AML-193 (cell line): Measurements from ENCODE around the gene MRNIP.
"Not testable (repeated sequence)": the region's sequence is repeated elsewhere in the genome, so short reads cannot be mapped to it uniquely, and the experiment has no call there.

ENCODE experiments used
- DNase-seq, 2 experiments: peaks; one replicate each; lab custom pipeline; 2025; lab: John Stamatoyannopoulos, UW

Gene MRNIP

GRCh38 chr5:179871533-179871932 is 12.9 kb upstream of the MRNIP start:
- DNase-seq = not testable (repeated sequence)

DNA sequence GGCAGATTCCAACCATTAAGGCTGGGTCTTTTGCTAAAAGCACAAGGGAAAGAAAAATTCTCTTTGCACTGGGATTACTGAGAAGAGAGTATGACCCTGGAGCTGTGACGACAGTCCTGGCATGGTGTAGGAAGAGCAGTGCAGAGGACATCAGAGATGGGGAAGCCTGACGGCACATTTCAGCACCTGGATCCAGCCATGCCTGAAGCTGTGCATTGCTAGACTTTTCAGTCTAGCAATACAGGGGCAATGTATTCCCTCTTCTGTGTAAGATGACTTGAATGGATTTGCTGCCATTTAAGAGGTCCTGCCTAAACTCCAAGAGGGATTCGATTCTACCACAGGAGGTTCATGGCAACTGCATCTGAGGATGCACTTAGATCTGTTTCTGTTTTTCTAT is 12.3 kb upstream of the MRNIP start:
- DNase-seq = no peak

DNA sequence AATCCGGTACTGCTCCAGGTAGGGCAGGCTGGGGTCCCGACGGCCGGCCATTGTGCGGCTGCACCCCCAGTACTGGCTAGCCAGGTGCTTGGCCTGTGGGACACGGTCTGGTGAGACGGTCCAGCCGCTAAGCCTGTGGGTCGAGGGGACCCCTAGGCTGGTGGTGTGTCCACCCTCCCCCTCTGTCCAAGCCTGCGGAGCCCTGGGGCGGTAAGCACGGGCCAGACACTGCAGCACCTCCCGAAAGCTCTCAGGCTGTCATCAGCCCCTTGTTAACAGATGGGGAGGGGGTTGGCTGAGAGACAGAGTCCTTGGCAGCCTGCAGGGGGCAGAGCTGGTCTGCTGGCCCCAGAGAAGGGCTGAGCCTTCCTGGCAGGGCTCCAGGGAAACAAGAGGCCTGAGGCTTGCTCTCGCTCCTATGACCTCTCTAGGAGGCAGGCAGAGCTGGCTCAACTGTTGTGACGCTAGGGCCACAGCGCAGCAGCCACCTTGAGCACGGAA is 11.8 kb upstream of the MRNIP start:
- DNase-seq = peak; percentile 47 to 54

DNA sequence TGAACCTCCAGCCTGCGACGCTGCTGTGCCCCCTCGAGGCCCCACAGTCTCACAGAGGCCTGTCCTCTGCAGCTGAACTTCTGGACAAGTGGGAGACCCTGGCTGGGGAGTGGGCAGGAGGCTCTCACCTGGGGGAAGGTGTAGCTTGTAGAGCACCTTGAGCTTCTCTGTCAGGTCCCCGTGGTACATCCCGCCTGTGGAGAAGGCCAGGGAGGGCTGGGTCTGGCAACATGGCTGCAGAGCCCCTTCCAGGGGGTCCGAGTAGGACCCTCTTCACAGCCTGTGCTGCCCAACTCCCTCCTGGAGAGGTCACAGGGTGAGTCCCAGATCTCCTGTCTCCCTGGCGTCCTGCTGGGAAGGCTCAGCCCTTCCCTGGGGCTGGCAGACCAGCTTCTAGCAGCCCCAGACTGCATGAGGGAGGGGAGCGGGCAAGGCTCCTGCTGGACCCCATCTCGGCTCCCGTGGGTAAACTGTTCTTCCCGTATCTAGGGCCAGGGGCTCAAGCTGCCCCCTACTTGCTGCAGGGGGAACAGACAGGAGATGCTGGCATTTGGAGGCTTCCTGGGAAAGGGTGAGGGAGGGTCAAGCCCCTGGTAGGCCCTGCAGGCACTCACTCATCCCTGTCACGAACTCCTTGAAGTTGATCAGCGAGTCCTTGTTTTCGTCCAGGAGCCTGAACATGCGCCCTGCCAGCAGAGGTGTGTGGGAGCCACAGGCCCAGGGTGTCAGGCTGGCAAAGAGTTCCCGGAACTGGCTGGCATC is 11.2 kb upstream of the MRNIP start:
- no peak for DNase-seq

DNA sequence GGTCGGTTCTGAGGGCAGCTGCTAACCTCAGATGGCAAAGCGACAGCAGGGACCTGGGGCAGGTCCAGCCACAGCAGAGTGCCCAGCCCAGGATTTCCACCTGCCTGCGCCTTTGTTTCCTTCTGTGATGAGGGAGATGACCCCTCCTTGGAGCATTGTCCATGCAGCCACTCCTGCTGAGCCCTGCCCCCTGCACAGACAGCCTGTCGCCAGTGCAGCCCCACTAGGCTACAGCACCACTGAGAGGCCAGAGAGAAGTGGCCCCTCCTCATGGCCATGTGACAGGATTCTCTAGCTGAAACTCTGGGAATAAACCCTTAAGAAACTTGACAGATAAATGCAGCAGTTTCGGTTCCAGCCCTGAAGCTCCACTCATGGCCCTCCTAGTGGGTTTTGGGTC is 10.5 kb upstream of the MRNIP start:
- DNase-seq = no peak

GRCh38 chr5:179868541-179868940 is 9.9 kb upstream of the MRNIP start:
- no peak for DNase-seq

GRCh38 chr5:179867476-179867875 is 8.9 kb upstream of the MRNIP start:
- no peak for DNase-seq

DNA sequence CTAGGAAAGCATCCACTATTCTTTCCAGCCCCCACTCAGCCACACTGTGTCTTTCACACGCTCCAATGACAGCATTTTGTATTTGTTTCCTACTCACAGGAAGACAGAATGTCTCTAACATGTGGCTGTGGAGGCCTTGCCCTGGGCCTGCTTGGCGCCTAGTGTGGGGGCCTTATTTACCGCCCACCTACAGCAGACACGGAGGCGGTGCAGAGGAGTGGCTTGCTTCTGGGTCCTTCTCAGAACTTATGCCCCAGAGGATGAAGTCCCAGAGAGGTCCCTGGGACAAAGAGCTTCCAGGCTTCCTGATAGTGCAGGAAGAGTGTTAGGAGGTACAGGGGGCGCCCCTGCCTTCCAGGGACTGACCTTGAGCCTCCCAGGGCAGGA is 8.5 kb upstream of the MRNIP start:
- no peak for DNase-seq

- no peak for DNase-seq
Observed at GRCh38 chr5:179866241-179867078, 7.8 kb upstream of the MRNIP start.

DNA sequence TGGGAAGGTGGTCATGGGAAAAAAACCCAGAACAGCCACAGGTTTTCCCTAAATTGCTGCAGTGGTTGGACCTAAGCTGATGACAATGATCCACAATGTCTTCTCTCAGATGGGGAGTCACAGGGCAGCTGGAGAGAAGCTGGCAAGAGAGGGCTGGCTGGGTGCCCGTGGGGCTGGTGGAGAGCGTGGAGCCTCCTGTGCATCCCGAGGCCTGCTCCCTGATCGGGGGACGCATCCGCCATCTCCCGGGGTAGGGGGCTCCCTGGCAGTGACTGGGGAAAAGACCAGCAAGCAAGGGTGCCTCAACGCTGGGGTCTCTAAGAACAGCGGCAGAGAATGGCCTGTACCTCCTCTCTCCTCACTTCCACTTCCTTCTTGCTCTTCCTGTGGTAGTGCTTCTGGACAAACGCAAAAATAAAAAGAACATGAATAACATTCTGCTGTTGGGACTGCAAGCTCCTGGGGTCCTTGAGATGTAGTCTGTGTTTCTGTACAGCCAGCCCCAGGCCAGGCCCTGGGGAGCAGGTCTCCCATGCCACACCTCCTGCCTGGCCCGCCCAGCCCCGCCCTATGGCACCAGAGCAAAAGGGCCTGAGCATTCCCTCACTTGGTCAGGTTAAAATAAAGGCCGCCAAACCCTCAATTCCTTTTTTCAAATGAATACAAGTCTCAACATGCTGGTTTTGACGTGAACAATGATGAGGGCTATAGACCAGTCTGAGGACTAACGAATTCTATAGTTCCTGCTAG is 7.0 kb upstream of the MRNIP start:
- no peak for DNase-seq

- no peak for DNase-seq
Observed at GRCh38 chr5:179864686-179865085, 6.1 kb upstream of the MRNIP start.

DNA sequence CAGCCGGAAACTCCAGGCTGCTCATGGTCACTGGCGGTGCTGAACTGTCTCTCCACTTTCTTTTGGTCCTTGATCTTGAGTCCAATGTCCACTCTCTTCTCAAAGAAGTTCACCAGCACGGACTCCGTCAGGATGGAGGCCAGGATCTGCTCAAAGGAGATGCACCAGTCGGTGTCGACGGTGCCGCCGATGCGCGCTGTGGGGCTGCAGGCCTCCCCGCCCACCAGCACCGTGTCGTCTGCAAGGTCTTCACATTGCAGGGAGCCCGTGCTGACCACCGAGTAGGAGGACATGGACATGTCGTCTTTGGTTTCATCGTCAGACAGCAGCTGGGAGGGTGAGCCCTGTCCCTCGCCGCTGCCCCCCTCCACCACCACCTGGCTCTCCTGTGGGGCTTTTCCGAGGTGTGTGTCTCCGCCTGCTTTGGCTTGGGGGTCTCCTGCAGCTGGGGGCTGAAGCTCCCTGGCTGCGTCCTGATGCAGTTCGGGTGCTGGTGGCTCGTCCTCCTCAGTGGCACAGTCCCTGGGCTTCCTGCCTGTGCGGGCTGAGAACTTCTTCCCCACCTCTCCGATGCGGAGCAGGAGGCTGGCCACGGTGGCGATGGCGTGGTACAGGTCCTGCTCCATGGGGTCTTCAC is 5.0 kb upstream of the MRNIP start:
- DNase-seq = no peak

GRCh38 chr5:179862891-179863290 is 4.3 kb upstream of the MRNIP start:
- no peak for DNase-seq

DNA sequence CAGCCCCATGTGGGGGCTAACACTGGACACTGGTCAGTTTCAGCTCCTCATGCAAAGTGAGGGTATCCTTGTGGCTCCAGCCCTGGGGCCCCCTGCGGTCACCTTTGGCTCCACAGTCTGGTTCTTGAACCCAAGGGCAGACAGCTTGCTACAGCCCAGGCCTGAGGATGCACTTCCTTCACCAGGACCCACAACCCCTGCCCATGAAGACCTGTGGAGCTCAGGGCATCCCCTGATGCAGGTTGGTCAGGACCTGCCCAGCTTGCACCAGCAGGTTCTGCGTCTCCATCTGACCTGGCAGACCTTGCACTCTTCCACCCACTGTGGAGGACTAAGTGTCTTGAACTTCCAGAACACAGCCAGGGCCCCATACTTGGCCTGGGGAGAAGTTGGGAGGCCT is 3.7 kb upstream of the MRNIP start:
- DNase-seq = no peak

GRCh38 chr5:179860301-179860700 is 1.7 kb upstream of the MRNIP start:
- no peak for DNase-seq

DNA sequence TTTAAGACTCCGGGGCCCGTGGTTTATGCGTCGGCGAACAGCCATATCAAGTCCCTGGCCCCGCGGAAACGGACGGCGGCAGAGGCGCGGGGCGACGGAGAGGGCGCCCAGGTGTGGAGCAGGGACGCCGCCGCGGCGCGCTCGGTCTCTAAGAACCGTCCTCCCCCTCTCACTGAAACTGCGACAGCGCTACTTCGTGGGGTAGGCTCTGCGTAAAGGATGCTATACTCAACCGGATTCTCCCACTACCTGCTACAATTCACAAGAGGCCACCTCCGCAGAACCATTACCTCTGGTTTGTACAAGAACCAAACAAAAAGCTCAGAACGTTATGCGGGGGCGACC is 404 bp downstream of the MRNIP start:
- no peak for DNase-seq

- DNase-seq = no peak
Observed at GRCh38 chr5:179854356-179854755, 4.3 kb downstream of the MRNIP start.

DNA sequence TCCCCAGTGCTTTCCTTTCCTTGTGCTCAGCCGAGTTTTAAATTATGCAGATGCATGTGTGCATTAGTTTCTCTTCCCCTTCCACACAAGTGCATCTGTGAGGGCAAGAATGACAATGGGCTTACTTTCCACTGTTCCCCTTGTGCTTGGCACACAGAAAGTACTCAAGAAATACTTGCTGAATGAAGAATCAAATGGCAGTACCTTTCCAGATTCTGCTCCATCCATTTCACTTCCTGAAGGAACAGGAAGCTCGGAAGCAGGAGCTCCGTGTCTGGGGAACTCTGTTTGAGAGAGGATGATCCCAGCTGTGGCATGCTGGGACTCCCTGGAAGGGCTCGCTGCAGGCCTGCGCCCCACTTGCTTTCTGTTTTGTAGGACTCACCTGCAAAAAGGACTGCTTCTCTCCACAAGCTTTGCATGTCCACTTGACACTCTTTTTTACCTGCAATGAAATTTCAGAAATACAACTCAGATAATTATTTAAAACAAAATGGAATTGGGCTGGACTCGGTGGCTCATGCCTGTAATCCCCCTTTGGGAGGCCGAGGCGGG is 5.5 kb downstream of the MRNIP start:
- no peak for DNase-seq

GRCh38 chr5:179841621-179842020 is 17.0 kb downstream of the MRNIP start:
- no peak for DNase-seq

DNA sequence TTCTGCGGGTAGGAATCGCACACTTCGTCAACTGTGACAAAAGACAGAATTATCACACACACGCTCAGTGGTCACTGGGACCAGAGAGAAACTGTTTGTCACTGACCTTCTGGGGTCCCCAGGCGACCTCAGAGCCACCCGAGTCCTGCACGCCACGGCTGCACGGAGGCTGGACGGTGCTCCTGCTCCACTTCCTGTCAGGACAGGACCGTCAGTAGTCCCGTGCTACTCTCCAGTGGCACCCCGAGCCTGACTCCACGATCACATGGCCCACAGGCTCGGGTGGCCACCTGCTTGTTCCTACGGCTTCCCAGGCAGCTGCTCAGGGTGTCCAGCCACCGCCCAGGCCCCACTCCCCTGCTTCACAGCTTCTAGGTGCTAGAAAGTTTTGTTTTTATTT is 17.9 kb downstream of the MRNIP start:
- DNase-seq = no peak

DNA sequence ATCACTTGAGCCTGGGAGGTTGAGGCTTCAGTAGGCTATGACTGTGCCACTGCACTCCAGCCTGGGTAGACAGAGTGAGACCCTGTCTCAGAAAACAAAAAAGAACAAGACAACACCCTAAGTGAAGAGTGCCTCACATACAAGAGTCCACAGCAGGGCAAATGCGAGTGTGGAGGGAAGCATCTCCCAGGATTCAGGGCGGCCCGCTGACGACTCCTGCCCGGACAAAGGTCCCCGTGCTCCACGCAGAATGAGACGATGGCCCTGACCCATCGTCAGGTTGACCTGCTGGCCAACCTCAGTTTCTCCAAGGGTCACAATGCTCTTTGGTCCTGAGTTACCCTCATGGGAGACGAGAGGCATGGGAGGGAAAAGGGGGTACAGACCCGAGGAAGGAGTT is 18.3 kb downstream of the MRNIP start:
- no peak for DNase-seq
